Amniotic stem cell (primary cell): ENCODE results near the gene FAM111A.

Source experiments
- DNase-seq: peaks from one replicate; lab custom pipeline; 2025; lab: John Stamatoyannopoulos, UW

Gene FAM111A

GRCh38 chr11:59141673-59142460 is 789 bp upstream of the FAM111A start:
- peak; percentile 13 for DNase-seq

GRCh38 chr11:59144096-59144495 is 1.4 kb downstream of the FAM111A start:
- no peak for DNase-seq

- peak; percentile 61 for DNase-seq
Measured at GRCh38 chr11:59144579-59145345, 2.1 kb downstream of the FAM111A start.

DNA sequence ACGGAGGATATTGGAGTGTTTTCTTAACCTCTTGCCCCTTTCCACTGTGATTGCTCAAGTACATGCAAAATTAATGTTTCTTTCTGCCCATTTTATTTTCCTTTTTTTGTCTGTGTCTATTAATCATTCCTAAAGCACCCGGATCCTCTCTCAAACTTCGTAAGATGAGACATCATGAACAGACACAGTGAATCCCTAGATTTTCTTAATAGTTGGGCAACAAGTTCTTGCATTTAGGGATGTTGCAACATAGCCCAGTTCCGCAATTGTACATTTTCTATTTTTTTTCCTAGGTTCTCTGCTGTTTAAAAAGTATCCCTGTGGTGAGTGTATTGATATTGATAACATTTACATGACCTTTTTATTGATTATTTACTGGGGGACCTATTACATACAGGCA is 2.9 kb downstream of the FAM111A start:
- DNase-seq, result peak; percentile 10

- DNase-seq, result no peak
Measured at GRCh38 chr11:59151761-59152160, 9.1 kb downstream of the FAM111A start.

- DNase-seq, result no peak
Measured at GRCh38 chr11:59152312-59152951, 9.8 kb downstream of the FAM111A start.

GRCh38 chr11:59154610-59155009 is 12.0 kb downstream of the FAM111A start:
- DNase-seq, result no peak

DNA sequence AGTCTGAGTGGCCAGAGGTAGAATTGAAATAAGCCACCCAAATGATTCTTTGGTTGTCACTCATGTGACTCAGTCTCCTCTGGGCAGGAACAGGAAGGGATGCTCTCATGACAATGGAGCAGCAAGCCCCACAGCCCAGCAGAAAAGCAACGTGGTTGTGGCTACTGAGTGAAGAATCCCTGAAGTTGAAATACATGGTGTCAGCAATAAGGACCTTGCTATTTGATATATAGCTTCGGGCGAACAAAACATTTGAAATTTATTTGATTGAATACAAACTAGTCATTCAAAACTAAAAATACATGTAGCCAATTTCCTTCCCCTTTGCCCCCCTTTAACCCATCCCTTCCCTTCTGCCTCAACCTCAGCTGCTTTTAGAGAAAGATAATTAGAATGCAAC is 14.8 kb downstream of the FAM111A start:
- no peak for DNase-seq

DNA sequence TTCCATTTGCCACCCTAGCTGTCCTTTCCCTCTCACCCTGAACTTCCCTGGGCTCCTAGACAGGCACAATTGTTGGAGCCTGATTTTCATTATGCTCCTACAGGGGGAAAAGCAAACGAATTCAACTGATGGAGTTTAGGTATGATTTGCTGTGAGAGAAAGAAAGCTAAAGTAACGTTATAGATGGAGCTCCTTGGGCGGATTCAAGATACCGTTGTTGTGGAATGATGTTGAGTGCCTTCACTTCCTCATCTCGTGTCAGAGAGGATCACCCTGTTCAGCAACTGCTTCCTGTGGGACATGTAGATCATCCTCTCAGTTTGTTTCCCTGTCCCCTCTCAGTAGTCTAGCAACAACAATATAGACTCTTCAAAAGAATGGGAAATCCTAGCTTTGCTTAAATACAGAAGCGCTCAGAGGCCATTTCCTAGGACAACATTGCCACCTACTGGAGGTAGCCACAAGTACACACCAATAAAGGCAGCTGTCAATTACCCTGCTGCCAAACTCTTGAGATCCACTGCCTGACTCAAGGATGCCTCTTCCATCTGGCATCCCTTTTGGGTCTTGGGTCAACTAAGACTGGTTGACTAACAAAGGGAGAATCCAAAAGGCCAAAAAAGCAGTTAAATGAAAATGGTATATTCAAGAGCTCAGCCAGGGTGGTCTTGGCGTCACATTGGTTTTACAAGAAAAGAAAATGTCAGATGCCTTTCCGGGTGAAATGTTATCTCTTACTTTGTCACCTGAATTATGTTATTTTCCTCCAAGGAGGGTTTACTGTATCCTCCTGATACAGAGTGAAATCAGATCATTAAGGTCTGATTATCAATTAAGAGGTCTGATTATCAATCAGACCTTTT is 15.8 kb downstream of the FAM111A start:
- peak; percentile 35 for DNase-seq

- DNase-seq, result no peak
Measured at GRCh38 chr11:59164028-59164427, 21.4 kb downstream of the FAM111A start.

DNA sequence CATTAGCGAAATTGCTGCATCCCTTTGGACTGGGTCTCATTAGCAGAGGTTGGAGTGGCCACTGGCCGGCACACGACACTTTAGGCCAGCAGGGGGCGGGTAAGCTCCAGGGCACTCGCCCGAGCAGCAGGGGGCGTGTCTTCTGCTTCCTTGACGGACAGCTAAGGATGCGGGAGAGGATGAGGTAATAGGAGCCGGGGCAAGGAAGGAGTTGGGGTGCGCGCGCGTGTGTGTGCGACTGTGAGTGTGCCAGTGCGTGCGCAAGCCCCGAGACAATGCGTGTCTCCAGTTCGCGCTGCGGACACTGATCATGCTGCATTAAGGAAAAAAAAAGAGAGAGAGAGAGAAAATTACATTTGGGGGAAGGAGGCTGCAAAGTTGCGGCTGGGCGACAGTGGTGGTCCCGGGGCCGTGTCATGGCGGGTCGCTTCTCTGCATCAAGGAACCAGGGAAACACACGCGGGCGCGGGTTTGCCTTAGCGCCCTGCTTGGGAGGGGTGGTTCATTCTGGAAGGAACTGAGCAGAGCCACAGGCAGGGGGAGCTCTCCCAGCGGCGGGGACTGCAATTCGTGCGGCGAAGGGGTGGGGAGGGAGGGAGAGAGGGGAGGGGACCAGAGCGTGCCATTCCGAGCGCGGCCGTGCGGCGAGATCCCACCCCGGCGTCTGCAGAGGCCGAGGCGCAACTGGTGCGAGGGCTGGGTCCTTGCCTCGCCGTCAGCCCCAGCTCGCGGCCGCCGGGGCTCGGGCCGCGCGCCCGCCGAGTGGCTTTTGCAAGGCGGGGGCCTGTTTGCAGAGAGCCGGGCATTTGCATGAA is 29.1 kb downstream of the FAM111A start, which contains the start of gene DTX4:
TSS of gene DTX4 (plus strand) at position 625 of the 815 bp plus-strand sequence. CDS start 464 bp downstream, outside the sequence.
- DNase-seq, result peak; percentile 75

DNA sequence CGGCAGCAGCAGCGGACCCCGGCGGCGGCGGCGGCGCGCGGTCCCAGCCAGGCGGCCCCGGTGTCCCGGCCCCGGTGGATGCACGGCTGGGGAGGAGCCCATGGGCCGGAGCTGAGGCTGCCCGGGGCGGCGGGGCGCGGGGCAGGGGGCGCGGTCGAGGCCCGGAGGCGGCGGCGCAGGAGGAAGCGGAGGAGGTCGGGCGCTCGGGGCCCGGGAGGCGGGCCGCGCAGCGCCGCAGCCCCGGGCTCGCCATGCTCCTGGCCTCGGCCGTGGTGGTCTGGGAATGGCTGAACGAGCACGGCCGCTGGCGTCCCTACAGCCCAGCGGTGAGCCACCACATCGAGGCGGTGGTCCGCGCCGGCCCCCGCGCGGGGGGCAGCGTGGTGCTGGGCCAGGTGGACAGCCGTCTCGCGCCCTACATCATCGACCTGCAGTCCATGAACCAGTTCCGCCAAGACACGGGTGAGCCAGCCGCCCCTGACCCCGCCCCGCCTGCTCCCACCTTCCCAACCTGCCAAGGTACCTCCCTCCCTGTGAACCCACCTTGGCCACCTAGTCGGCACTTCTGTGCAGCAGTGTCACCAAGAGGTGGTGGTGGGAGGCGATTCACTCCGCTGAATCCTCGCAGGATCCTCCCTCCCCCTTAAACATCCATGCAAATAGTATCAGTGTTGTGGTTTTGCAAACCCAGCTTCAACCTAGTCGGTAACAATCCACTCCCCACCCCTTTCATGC is 29.9 kb downstream of the FAM111A start:
- no peak for DNase-seq

- DNase-seq, result no peak
Measured at GRCh38 chr11:59173080-59173963, 30.7 kb downstream of the FAM111A start.

DNA sequence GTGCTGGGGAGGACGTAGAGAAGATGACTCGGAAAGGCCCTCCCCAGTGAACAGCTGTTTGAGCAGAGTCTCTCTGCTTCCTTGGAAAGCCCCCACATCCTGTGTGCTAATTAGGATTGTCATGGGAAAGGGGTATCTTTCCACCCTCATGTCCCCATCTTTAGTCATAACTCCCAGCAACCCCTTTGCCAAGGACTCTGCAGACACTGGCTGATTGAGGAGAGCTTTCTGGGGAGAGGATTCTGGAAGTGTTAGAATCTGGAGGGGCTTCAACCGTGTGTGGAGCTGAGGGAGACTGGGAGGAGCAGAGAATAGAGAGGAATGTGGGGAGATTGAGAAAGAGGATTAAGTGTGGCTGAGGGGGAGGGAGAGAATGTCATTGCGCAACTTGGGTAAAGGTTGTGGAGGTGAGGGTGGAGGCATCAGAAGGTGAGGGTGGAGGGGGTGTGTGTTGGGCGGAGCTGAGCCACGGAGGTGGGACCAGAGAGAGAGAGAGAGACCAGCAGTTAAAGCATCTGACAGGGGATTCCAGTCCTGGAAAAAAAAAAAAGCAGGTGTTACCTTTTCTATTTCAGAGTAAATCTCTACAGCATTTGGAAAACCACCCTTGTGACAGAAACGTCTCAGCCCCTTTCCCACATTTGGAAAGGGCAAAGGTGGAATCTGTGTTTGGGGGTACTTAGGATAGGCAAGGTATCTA is 31.5 kb downstream of the FAM111A start:
- DNase-seq, result no peak

GRCh38 chr11:59174664-59175033 is 32.0 kb downstream of the FAM111A start:
- peak; percentile 56 for DNase-seq

- DNase-seq, result no peak
Measured at GRCh38 chr11:59175091-59175501, 32.4 kb downstream of the FAM111A start.

- DNase-seq, result no peak
Measured at GRCh38 chr11:59176330-59176729, 33.7 kb downstream of the FAM111A start.

- DNase-seq, result no peak
Measured at GRCh38 chr11:59178402-59178801, 35.7 kb downstream of the FAM111A start.

- no peak for DNase-seq
Measured at GRCh38 chr11:59179121-59179520, 36.5 kb downstream of the FAM111A start.
